Glomerular visceral epithelial cell (primary cell): ENCODE results near the gene OR52N5.
A peak's percentile ranks its signal among the peaks of the same experiment; 100 is the strongest.

Experiments
- DNase-seq: peaks from one replicate; pipeline ENCODE4 v3.0.0-alpha.2; 2016; ENCODE audit errors: extremely low spot score

Gene OR52N5

GRCh38 chr11:5783255-5783654 is at the start of gene OR52N5:
Gene OR52N5 (minus strand): TSS chr11:5783355. CDS start chr11:5778634, 4,721 bp downstream.
- DNase-seq: no peak

- DNase-seq: no peak
Measured at GRCh38 chr11:5831196-5831829, 48.2 kb upstream of the OR52N5 start.

GRCh38 chr11:5818245-5818886 is 35.2 kb upstream of the OR52N5 start:
- no peak for DNase-seq

- DNase-seq: no peak
Measured at GRCh38 chr11:5815534-5815933, 32.4 kb upstream of the OR52N5 start.

GRCh38 chr11:5809905-5810795 is 27.0 kb upstream of the OR52N5 start:
- no peak for DNase-seq

DNA sequence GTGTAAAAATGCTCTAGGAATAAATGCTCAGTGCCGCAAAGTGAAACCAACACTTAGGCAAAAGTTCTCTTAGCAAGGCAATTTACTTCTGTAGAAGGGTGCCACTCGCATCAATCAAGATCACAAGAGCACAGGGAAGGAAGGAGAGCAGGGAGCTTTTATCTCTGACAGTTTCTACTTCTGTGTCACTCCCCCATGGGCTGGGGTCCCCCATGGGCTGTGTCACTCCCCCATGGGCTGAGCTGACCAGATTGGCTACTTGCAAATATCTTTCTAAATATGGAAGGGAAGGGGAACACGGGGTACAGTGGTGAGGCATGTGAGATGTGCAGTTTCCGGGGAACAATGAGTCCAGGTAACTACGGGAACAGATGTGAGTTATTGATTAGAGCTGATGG is 26.0 kb upstream of the OR52N5 start:
- no peak for DNase-seq

DNA sequence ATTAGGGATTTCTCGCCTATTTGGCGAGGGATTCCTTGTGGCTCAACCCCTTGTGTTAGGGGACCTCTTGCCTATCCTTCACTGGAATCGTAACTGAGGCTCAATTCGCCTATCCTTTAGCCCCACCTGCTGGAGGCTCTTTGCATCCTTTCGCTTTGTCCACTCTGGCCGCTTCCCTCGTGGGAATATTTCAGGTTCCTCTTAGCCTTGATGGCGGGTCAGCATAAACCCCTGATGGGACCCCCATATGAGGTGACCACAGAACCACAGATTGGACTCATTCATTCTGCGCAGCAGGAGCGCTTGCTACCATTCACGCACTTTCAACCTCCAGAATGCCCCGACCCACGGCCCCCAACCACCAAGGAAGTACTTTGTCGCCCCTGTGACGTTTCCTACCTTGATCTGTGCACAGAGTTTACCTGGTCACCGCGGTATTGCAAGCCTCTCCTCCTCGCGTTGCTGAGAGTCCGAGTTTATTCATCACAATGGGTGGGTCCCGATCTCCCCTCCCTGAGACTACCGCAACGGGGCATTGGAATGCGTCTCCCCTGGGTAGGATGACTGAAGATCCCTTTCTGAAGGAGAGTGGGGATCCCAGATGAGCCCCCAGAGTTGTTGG is 25.5 kb upstream of the OR52N5 start, which contains the start of gene OR52N2:
Gene OR52N2 (plus strand): TSS at position 425 of the 622 bp plus-strand sequence. CDS start 11,412 bp downstream, outside the sequence.
- peak; percentile 66 for DNase-seq

DNA sequence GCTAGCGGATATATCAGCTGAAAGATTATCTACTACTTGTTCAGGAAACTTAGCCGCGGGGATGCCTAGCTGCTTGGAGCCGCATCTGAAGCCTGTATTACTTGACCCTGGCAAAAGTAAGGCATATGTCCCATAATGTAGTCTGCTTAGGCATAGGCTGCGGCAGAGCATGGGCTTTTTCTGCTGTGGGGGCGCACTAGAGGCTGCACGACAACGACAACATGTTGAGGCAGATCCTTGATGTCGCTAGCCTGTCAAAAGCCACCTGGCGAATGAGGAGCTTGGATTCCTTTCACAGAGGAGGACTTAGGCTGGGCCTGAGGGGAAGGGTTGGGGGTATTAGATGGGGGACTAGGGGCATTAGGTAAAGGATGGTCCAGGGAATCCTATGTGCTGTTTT is 24.4 kb upstream of the OR52N5 start:
- no peak for DNase-seq

- DNase-seq: no peak
Measured at GRCh38 chr11:5803982-5804381, 20.8 kb upstream of the OR52N5 start.

DNA sequence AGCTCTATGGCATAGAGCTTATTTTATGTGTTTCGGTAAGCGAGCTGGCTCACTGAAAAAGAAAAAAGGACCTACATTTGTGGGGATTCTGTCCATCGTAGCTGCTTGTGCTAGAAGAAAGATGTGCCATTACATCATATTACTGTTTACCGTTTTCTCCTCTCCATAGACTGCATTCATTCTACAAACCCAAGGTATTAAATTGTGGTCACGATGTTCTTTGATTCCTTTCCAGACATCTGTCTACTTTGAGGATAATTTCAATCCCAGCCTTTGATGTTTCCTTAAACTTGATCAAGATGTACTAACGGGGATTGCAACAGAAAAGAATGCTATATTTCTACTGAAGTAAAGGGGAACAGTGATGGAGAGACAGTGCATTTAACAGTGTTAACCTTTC is 13.4 kb upstream of the OR52N5 start:
- DNase-seq: no peak

- no peak for DNase-seq
Measured at GRCh38 chr11:5791165-5791564, 8.0 kb upstream of the OR52N5 start, which contains the start of gene OR52N1. Gene OR52N1 (minus strand): TSS chr11:5791265. CDS start chr11:5788816, 2,449 bp downstream.

DNA sequence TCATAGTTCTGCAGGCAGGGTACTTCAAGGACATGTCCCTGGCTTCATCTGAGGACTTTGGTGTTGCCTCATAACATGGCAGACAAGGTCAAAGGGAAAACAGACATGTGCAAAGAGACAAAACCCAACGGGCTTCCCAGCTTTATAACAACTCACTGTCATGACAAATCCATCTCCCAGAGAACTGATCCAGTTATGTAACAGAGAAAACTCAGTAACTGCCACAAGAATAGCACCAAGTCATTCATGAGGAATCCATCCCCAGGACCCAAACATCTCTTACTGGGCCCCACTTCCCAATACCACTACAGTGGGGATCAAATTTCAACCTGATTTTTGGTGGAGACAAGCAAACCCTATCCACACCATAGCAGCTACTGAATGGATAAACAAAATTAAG is 16.1 kb downstream of the OR52N5 start:
- DNase-seq: no peak

DNA sequence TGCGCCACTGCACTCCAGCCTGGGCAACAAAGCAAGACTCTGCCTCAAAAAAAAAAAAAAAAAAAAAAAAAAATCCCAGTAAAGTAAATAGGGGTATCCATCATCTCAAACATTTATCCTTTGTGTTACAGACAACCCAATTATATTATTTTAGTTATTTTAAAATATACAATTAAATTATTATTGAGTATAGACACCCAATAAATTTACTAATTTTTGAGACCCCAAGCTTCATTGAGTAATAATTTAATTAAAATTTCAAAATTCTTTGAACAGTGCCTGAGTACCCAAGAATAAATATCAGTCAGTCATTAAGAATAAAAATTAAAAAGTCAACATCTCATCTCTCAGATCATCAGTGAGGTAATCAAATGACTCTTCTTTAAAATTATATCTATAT is 29.2 kb downstream of the OR52N5 start, which contains the start of gene OR52N4:
Gene OR52N4 (plus strand): TSS at position 301 of the 400 bp plus-strand sequence. CDS start 498 bp downstream, outside the sequence.
- DNase-seq: no peak

DNA sequence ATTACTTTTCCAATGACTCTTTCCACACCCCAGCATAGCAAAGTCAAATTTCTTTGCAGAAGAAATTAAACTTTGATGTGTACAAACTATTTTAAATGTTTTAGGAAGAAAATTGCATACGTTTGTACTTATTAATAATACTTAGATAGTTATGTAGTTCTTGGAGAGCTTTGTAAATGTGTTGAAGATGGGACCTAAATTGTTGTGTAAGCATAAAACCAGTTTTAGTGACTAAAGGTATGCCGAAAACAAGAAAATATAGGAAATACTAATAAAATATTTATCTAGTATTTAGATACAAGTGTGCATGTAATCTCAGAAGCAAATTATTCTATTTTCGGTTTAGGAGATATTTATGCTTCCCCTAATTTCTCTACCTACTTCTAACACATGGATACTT is 33.3 kb downstream of the OR52N5 start:
- no peak for DNase-seq

DNA sequence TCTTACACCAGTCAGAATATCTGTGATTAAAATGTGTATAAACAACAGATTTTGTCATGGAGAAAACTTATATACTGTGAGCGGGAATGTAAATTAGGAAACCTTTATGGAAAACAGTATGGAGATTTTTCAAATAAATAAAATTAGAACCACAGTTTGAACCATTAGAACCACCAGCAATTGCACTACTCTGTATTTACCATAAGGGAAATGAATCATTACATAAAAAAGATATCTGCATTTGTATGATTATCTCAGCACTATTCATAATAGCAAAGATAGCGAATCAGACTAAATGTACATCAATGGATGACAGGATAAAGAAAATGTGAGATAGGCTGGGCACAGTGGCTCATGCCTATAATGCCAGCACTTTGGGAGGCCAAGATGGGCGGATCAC is 36.5 kb downstream of the OR52N5 start:
- no peak for DNase-seq

GRCh38 chr11:5738431-5738830 is 44.7 kb downstream of the OR52N5 start:
- DNase-seq: no peak

DNA sequence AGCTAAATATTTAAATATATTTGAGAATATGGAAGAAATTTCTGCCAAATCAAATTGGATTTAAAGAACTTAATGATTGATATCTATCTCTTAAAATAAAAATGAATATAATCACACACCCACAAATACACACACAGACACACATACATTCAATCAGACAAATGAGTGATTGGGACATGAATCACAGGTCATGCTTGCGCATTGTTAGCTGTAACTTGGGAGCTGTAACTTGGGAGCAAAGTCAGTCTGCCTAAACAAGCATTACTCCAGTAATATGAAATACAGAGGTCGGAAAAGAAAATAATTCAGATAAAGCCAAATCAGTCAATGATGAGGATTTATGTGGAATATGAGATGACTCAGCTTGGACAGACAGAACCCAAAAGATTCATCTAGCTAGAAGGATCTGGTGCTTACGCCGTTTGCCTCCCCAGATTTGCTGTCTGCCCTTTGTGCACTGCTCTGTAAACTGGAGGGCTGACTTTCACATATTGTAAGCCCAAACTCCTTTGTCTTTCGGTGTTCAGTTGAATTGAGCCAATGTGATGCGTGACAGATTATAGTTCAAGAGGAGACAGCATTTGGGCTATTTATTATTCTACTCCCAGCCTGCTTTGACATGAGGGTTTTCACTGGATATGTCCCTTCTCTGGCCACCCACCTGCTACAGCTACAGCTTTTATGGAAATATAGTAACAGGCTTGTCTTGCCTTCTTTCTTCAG is 45.3 kb downstream of the OR52N5 start:
- DNase-seq: no peak

DNA sequence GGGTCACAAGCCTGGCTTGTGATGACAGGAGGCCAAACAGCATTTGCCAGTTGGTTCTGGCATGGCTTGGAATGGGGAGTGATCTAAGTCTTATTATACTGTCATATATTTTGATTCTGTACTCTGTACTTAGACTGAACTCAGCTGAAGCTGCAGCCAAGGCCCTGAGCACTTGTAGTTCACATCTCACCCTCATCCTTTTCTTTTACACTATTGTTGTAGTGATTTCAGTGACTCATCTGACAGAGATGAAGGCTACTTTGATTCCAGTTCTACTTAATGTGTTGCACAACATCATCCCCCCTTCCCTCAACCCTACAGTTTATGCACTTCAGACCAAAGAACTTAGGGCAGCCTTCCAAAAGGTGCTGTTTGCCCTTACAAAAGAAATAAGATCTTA is 46.1 kb downstream of the OR52N5 start:
- DNase-seq: no peak

GRCh38 chr11:5736396-5736795 is 46.8 kb downstream of the OR52N5 start, which contains the start of gene OR56B1:
Gene OR56B1 (plus strand): TSS chr11:5736448. CDS start chr11:5736517, 69 bp downstream.
- DNase-seq: peak; percentile 5

- DNase-seq: no peak
Measured at GRCh38 chr11:5727691-5728090, 55.5 kb downstream of the OR52N5 start.

DNA sequence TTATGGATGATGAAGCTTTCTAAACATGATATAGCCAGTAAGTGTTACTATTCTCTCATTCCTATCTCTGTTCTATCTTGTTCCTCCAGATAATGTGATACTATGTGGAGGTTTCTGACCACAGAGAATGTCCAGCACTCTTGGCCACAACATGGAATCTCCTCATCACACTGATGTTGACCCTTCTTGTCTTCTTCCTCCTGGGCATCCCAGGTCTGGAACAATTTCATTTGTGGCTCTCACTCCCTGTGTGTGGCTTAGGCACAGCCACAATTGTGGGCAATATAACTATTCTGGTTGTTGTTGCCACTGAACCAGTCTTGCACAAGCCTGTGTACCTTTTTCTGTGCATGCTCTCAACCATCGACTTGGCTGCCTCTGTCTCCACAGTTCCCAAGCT is 56.8 kb downstream of the OR52N5 start:
- no peak for DNase-seq
